BJ (cell line): ENCODE data around the gene TIMP2. TPM values are rescaled to one million over a fixed set of nuclear protein-coding genes. Genes with fewer than 3 reads are reported as not detected.
"Not testable (repeated sequence)": the region's sequence is repeated elsewhere in the genome, so short reads cannot be mapped to it uniquely, and the experiment has no call there.

ENCODE experiments used
- CTCF ChIA-PET: fragments of 350-600 bp; formaldehyde crosslinking; extraction: SDS; loops from one replicate; lab custom pipeline; 2021; ENCODE audit warnings: antibody characterized with exemption, inconsistent platforms; lab: Yijun Ruan, JAX
- POLR2A ChIA-PET: fragments of 300-600 bp; sonication (Branson Sonifier 250); formaldehyde crosslinking; extraction: SDS; loops from one replicate; lab custom pipeline; 2021; ENCODE audit warnings: antibody characterized with exemption; lab: Charles Lee
- DNase-seq: peaks from one replicate; pipeline ENCODE4 v3.0.0-alpha.2; 2011; ENCODE audit warnings: low read depth
- H3K27me3 ChIP-seq: 2 replicates; pipeline ENCODE4 v1.6.0; 2011; ENCODE audit warnings: low read length; ENCODE audit not compliant: control insufficient read depth, insufficient read depth
- H3K36me3 ChIP-seq: 2 replicates; pipeline ENCODE4 v1.5.1; 2011; ENCODE audit warnings: low read length; ENCODE audit not compliant: control insufficient read depth, insufficient read depth
- H3K4me3 ChIP-seq: 2 replicates; pipeline ENCODE4 v1.5.1; 2011; ENCODE audit warnings: low read depth, mild to moderate bottlenecking, control low read depth, low read length
- CTCF ChIP-seq: IDR thresholded peaks from 2 replicates; pipeline ENCODE4 v1.5.1; 2011; ENCODE audit warnings: low read depth, mild to moderate bottlenecking, control low read depth, inconsistent platforms, low read length, moderate library complexity; ENCODE audit not compliant: insufficient read depth
- polyA plus RNA-seq: library from polyadenylated mRNA; depleted of rRNA; stranded (reverse); fragments of >200 nt; gene quantifications from 2 replicates; pipeline ENCODE4 v1.2.3, GENCODE V29; 2011

Gene TIMP2
- polyA plus RNA-seq, 1 experiment = 361 TPM

GRCh38 chr17:78905116-78905515 lies 20.1 kb downstream of the TIMP2 start:
- Histone ChIP-seq H3K4me3 (no peak overlapping the region), H3K27me3 (no peaks in the 10 kb centered on the region), H3K36me3 (peaks cover 23% of the 10 kb centered on the region)
- TF ChIP-seq CTCF = no peak
- DNase-seq = no peak
- ChIA-PET CTCF (interaction anchor here (0.6 to 1.8 kb wide), 3 partner anchors 10 to 33 kb away, joined by 3 to 6 read pairs (median 4); no protein-coding TSS in a partner anchor), POLR2A (no interaction called here)

DNA sequence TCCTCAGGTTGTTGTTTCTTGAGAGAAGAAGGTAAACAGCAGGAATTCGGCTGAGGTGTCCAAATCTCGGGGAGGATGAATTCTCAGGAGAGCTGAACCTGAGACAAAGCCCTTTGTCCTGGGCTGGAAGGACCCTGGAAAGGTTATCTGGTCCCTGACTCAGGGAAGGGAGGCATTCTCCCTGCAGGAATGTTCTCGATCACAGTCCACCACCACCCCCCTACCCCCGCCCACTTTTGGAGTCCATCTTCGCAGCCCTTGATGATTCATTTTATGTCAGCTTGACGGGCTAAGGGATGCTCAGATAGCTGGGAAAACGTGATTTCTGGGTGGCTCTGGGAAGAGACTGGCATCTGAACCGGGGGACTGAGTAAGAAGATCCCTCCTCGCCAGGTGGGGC lies 20.8 kb downstream of the TIMP2 start:
- no peak for DNase-seq
- ChIA-PET CTCF (interaction anchor here (0.9 to 1.8 kb wide), 2 partner anchors 9 to 34 kb away, joined by 4 to 6 read pairs; no protein-coding TSS in a partner anchor), POLR2A (no interaction called here)
- H3K27me3 ChIP-seq = no peaks in the 10 kb centered on the region
- TF ChIP-seq CTCF = no peak
- no peak overlapping the region for H3K4me3 ChIP-seq
- peaks cover 21% of the 10 kb centered on the region for H3K36me3 ChIP-seq

DNA sequence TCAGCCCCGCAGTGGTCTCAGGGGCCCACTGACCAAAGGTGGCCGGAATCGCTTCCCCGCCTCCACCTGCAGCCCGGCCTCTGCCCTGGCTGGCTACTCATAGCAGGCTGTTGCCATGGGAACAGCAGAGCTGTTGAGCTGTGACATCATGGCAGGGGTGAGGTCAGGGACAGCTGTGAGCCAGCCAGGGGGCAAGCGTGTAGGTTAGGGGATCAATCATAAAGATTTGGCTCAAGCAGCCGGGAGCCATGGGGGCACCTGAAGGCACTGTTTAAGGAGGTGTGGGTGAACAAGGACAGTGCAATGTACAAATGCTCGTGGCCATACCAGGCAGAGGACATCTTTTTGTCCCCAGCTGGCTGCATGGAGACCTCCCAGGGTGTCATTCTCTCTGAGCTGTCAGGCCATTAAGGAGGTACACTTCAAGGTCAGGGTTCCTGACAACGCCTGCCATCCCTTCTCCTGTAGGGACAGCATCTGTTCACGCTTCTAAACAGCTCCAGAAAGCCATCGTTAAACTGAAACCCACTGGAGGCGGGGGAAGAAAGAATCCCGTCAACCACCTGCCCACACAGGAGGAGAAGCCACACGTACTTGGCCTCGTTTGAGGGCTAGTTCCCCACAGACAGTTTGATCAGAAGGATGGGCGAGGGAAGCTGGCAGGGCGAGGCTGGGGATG lies 21.9 kb downstream of the TIMP2 start, which contains the start of gene CEP295NL:
CEP295NL (minus strand) TSS at position 101 of the 679 bp plus-strand sequence. CDS start 1,373 bp downstream, outside the sequence.
- no peak for TF ChIP-seq CTCF
- Histone ChIP-seq H3K4me3 (no peak within 1 kb of the TSS), H3K36me3 (peaks cover 20% of the 10 kb centered on the region), H3K27me3 (no peaks in the 10 kb centered on the region)
- ChIA-PET CTCF (no interaction called here), POLR2A (interaction anchor here (0.6 kb wide), 1 partner anchor 15 kb away, joined by 8 read pairs; no protein-coding TSS in a partner anchor)
- no peak for DNase-seq

- H3K4me3 ChIP-seq, POLR2A ChIA-PET, H3K27me3 ChIP-seq, DNase-seq: not testable (repeated sequence)
- CTCF ChIA-PET = interaction anchor here (0.7 kb wide), 1 partner anchor 38 kb away, joined by 3 read pairs; no protein-coding TSS in a partner anchor
- H3K36me3 ChIP-seq = peaks cover 23% of the 10 kb centered on the region
These were observed 23.0 kb downstream of the TIMP2 start for GRCh38 chr17:78902231-78902630.

DNA sequence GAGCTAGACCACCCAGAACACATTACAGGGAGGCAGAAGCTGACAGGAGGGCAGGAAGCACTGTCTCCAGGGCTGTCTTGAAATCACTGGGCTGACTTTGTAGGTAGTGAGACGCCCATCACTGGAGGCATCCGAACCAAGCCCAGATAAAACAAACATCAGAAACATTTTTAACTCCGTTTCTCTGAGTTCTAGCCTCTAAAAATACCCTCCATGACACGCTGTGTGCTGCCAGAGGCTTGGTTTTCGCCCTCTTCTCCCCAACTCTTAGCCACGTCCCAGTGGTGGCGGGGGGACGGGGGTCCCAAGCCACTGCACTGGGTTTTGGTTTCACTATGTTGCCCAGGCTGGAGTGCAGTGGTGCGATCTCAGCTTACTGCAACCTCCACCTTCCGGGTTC lies 23.4 kb downstream of the TIMP2 start:
- no peak for TF ChIP-seq CTCF
- POLR2A ChIA-PET = no interaction called here
- Histone ChIP-seq H3K27me3 (no peaks in the 10 kb centered on the region), H3K36me3 (peaks cover 23% of the 10 kb centered on the region), H3K4me3 (no peak overlapping the region)
- no peak for DNase-seq
- CTCF ChIA-PET = interaction anchor here (0.7 kb wide), 1 partner anchor 38 kb away, joined by 3 read pairs; no protein-coding TSS in a partner anchor

GRCh38 chr17:78900816-78901215 lies 24.4 kb downstream of the TIMP2 start:
- Histone ChIP-seq H3K27me3 (no peaks in the 10 kb centered on the region), H3K36me3 (peaks cover 23% of the 10 kb centered on the region), H3K4me3 (no peak overlapping the region)
- ChIA-PET CTCF (no interaction called here), POLR2A (no interaction called here)
- no peak for TF ChIP-seq CTCF
- no peak for DNase-seq
